ENCODE results near the gene PMP22.
A peak's percentile ranks its signal among the peaks of the same experiment; 100 is the strongest.

GRCh38 chr17:15233022-15233805 is 31.9 kb downstream of the PMP22 start:
- TF ChIP-seq, protein P1, sequence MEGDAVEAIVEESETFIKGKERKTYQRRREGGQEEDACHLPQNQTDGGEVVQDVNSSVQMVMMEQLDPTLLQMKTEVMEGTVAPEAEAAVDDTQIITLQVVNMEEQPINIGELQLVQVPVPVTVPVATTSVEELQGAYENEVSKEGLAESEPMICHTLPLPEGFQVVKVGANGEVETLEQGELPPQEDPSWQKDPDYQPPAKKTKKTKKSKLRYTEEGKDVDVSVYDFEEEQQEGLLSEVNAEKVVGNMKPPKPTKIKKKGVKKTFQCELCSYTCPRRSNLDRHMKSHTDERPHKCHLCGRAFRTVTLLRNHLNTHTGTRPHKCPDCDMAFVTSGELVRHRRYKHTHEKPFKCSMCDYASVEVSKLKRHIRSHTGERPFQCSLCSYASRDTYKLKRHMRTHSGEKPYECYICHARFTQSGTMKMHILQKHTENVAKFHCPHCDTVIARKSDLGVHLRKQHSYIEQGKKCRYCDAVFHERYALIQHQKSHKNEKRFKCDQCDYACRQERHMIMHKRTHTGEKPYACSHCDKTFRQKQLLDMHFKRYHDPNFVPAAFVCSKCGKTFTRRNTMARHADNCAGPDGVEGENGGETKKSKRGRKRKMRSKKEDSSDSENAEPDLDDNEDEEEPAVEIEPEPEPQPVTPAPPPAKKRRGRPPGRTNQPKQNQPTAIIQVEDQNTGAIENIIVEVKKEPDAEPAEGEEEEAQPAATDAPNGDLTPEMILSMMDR (IDR thresholded peaks at IDR 0.05 in 4 of 5, conservative IDR thresholded peaks at IDR 0.05 in 1 of 5) = peak in 3 of 5 experiments; percentile 10 to 58 (median 12)
- TF ChIP-seq POLR2A (IDR thresholded peaks at IDR 0.05) = no peak

Measured in gastrocnemius medialis (tissue), 4 donors.